Cardiac muscle cell (in vitro differentiated cells and primary cell): ENCODE measurements around the gene DOCK4. TPM values are rescaled to one million over a fixed set of nuclear protein-coding genes. Genes with fewer than 3 reads are reported as not detected.
A peak's percentile ranks its signal among the peaks of the same experiment; 100 is the strongest.

Source experiments
- DNase-seq, 2 donors: peaks; one replicate each; pipeline versions ENCODE4 v3.0.0 to v3.0.0-alpha.2; 2010 to 2017; ENCODE audit warnings: low read depth in 1 of 2, low spot score in 1 of 2
- H3K27ac ChIP-seq: fragments of 200-600 bp; sonication (generic); 2 replicates; pipeline ENCODE4 v1.5.1; 2016
- H3K27me3 ChIP-seq: fragments of 200-600 bp; sonication (generic); 2 replicates; pipeline ENCODE4 v1.6.0; 2016; ENCODE audit warnings: control low read depth
- H3K36me3 ChIP-seq: fragments of 200-600 bp; sonication (generic); 2 replicates; pipeline ENCODE4 v1.5.1; 2016; ENCODE audit warnings: control low read depth
- H3K4me1 ChIP-seq: fragments of 200-600 bp; sonication (generic); 2 replicates; pipeline ENCODE4 v1.8.1; 2017; ENCODE audit warnings: low read depth, mild to moderate bottlenecking, mixed run types
- H3K4me3 ChIP-seq: fragments of 200-600 bp; sonication (generic); 2 replicates; pipeline ENCODE4 v1.5.1; 2016; ENCODE audit warnings: mild to moderate bottlenecking
- H3K9me3 ChIP-seq: fragments of 200-600 bp; sonication (generic); 2 replicates; pipeline ENCODE4 v1.5.1; 2017; ENCODE audit warnings: low read depth, mild to moderate bottlenecking, control low read depth
- polyA plus RNA-seq: library from polyadenylated mRNA; unstranded; fragments of >200 nt; fragmentation: Nextera tagmentation; extraction: Ambion mirVana; gene quantifications from 2 replicates; pipeline ENCODE4 v1.2.1, GENCODE V29; 2016
- total RNA-seq: library from RNA; depleted of rRNA; stranded (reverse); fragments of >200 nt; gene quantifications from 2 replicates; pipeline ENCODE4 v1.2.3, GENCODE V29; 2016
- TF ChIP-seq, protein P1 (sequence below): IDR thresholded peaks from 2 replicates; pipeline ENCODE4 v1.5.1; 2012; ENCODE audit warnings: low read depth, mild to moderate bottlenecking, low read length

DOCK4 gene
- total and polyA plus RNA-seq, 2 experiments from 2014 or later = 5.3 to 11.4 TPM

DNA sequence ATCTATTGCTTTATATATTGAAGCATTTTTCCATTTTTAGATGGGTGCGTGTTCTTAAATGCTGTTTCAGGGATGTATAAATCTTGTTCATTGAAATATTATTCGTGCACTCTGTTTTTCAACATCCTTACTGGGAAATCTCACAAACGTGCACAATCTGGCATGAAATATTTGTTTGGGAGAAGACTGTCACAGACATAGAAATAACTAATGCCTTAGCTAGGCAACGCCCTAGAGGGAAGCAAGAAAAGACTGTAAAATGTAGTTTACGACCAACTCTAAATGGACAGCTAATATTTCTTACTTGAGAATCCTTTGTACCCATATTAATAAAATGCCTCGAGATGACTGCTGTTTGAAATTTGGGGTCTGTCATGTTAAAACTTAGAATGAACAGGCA lies 8.9 kb downstream of the DOCK4 start:
- no peaks in the 10 kb centered on the region for H3K4me1 ChIP-seq
- DNase-seq = no peak
- H3K9me3 ChIP-seq = no peaks in the 10 kb centered on the region
- no peaks in the 10 kb centered on the region for H3K27me3 ChIP-seq
- no peak overlapping the region for H3K27ac ChIP-seq
- H3K4me3 ChIP-seq = no peak overlapping the region
- TF ChIP-seq, protein P1, sequence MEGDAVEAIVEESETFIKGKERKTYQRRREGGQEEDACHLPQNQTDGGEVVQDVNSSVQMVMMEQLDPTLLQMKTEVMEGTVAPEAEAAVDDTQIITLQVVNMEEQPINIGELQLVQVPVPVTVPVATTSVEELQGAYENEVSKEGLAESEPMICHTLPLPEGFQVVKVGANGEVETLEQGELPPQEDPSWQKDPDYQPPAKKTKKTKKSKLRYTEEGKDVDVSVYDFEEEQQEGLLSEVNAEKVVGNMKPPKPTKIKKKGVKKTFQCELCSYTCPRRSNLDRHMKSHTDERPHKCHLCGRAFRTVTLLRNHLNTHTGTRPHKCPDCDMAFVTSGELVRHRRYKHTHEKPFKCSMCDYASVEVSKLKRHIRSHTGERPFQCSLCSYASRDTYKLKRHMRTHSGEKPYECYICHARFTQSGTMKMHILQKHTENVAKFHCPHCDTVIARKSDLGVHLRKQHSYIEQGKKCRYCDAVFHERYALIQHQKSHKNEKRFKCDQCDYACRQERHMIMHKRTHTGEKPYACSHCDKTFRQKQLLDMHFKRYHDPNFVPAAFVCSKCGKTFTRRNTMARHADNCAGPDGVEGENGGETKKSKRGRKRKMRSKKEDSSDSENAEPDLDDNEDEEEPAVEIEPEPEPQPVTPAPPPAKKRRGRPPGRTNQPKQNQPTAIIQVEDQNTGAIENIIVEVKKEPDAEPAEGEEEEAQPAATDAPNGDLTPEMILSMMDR = no peak
- H3K36me3 ChIP-seq = no peaks in the 10 kb centered on the region

DNA sequence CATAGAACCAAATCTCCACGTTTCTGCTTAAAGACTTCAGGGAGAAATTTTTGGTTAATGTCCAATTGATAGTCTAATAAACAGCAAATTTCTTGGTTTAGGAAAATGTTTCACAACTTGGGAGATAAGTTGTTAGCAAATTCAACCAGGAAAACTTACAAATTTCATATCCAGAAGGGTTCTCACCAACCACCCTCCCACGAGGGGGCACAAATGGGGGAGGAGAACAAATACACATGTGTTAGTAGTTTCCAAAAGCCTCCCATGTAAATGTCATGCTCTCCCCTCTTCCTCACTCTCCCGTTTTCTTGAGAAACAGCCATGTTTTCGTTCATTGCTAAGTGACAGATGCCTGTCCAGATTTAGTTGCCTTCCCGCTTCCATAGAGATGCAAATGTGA lies 10.5 kb downstream of the DOCK4 start:
- Histone ChIP-seq H3K4me1 (no peaks in the 10 kb centered on the region), H3K27me3 (no peaks in the 10 kb centered on the region), H3K27ac (no peak overlapping the region), H3K4me3 (no peak overlapping the region), H3K36me3 (no peaks in the 10 kb centered on the region), H3K9me3 (no peaks in the 10 kb centered on the region)
- peak in 1 of 2 donors; percentile 13 for DNase-seq
- TF ChIP-seq, protein P1 = no peak

DNA sequence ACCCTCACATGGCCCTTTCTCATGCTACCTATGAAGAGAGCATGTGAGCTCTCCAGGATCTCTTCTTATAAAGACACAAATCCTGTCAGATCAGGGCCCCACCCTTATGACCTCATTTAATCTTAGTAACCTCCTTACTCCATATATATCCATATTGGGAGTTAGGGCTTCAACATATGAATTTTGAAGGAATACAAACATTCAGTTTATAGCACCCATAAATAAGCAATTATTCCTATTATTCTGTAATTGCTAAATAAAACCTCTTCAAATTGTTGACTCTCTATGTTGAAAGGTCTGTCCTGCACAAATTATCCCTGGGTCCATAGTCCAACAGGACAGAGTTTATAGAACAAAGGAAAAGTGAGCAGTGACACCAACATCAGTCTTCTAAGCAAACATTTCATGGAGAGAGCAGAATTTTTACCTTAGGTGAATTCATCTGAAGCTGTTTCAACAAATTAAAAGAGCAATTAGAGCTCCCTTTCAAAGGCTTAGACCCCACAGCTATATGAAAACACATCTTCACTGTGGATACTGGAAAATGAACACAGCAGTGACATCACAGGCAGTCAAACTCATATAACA lies 12.2 kb downstream of the DOCK4 start:
- H3K9me3 ChIP-seq = no peaks in the 10 kb centered on the region
- DNase-seq = no peak
- H3K27me3 ChIP-seq = no peaks in the 10 kb centered on the region
- no peak overlapping the region for H3K27ac ChIP-seq
- H3K4me3 ChIP-seq = no peak overlapping the region
- H3K4me1 ChIP-seq = no peaks in the 10 kb centered on the region
- H3K36me3 ChIP-seq = no peaks in the 10 kb centered on the region
- TF ChIP-seq, protein P1 = no peak

- H3K4me1 ChIP-seq = peaks cover 10% of the 10 kb centered on the region
- DNase-seq = peak in 1 of 2 donors; percentile 33
- H3K9me3 ChIP-seq = no peaks in the 10 kb centered on the region
- TF ChIP-seq, protein P1 = no peak
- no peak overlapping the region for H3K4me3 ChIP-seq
- H3K27ac ChIP-seq = no peak overlapping the region
- no peaks in the 10 kb centered on the region for H3K27me3 ChIP-seq
- H3K36me3 ChIP-seq = no peaks in the 10 kb centered on the region
Measured at GRCh38 chr7:112192236-112193154, 13.7 kb downstream of the DOCK4 start.

GRCh38 chr7:112190120-112190519 lies 16.1 kb downstream of the DOCK4 start:
- no peak overlapping the region for H3K27ac ChIP-seq

More at GRCh38 chr7:112190120-112190519, 16.1 kb downstream of the DOCK4 start:
- H3K36me3 ChIP-seq = no peaks in the 10 kb centered on the region
- no peak overlapping the region for H3K4me3 ChIP-seq
- no peaks in the 10 kb centered on the region for H3K27me3 ChIP-seq
- no peaks in the 10 kb centered on the region for H3K9me3 ChIP-seq
- TF ChIP-seq, protein P1 = no peak
- H3K4me1 ChIP-seq = peaks cover 13% of the 10 kb centered on the region
- DNase-seq = no peak
